ENCODE results near the gene ARMC12. TPM values are rescaled to one million over a fixed set of nuclear protein-coding genes. Genes with fewer than 3 reads are reported as not detected.

The ARMC12 gene
- total RNA-seq, 1 donor = 0.43 TPM

DNA sequence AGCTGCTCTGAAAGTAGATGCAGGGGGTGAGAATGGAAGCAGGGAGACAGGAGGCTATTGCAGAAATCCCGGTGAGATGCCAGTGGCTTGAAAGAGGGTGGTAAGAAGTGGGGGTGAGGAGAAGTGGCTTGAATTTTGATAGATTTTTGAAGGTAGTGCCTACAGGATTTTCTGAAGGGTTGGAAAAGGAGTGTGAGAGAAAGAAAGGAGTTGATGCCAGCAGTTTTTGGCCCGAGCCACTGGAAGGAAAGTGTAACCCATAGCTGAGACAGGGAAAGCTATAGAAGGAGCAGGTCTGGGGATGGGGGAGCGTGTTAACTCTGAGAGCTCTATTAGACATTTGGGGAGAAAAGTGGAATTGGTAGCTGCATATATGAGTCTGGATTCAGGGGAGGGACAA lies 9.7 kb downstream of the ARMC12 start:
- TF ChIP-seq, protein P1, sequence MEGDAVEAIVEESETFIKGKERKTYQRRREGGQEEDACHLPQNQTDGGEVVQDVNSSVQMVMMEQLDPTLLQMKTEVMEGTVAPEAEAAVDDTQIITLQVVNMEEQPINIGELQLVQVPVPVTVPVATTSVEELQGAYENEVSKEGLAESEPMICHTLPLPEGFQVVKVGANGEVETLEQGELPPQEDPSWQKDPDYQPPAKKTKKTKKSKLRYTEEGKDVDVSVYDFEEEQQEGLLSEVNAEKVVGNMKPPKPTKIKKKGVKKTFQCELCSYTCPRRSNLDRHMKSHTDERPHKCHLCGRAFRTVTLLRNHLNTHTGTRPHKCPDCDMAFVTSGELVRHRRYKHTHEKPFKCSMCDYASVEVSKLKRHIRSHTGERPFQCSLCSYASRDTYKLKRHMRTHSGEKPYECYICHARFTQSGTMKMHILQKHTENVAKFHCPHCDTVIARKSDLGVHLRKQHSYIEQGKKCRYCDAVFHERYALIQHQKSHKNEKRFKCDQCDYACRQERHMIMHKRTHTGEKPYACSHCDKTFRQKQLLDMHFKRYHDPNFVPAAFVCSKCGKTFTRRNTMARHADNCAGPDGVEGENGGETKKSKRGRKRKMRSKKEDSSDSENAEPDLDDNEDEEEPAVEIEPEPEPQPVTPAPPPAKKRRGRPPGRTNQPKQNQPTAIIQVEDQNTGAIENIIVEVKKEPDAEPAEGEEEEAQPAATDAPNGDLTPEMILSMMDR (IDR thresholded peaks at IDR 0.05; ENCODE audit: insufficient read depth, low read depth, low read length) = no peak
- no peak overlapping the region for H3K4me3 ChIP-seq (ENCODE audit: low read depth, low read length)
- DNase-seq (ENCODE audit: low read depth) = no peak

DNA sequence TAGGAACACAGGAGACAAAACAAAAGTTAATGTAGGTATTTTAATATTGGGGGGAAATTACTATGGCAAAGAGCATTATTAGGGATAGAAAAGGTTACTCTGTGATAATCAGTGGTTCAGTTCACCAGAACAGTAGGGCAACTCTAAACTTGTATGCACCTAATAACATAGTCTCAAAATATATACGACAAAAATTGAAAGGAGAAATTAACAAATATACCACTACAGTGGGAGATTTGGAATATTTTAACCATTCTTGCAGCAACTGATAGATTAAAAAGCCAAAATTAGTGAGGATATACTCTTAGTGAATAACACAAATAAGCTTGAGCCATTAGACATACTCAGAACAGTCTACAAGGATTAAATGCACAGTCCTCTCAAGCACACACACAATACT lies 11.0 kb downstream of the ARMC12 start:
- H3K4me3 ChIP-seq (ENCODE audit: low read depth, low read length) = no peak overlapping the region
- no peak for DNase-seq (ENCODE audit: low read depth)
- TF ChIP-seq, protein P1 (IDR thresholded peaks at IDR 0.05; ENCODE audit: insufficient read depth, low read depth, low read length) = no peak

DNA sequence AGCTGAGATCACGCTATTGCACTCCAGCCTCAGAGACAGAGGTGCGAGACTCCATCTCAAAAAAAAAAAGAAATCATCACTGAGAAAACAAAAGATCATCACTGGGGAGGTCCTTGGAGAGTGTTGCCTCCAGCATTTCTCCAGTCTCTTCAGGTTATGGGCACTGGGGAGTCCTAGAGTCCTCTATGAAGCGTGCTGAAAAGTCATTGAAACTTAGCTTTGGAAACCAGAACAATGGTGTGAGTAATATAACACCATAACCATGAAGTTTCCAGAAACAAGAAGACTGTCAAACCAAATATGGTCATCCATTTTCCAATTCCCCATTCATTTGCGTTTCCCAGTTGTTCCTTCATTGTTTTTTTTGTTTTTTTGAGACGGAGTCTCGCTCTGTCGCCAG lies 13.7 kb downstream of the ARMC12 start:
- no peak for DNase-seq (ENCODE audit: low read depth)
- TF ChIP-seq, protein P1 (IDR thresholded peaks at IDR 0.05; ENCODE audit: insufficient read depth, low read depth, low read length) = no peak

DNA sequence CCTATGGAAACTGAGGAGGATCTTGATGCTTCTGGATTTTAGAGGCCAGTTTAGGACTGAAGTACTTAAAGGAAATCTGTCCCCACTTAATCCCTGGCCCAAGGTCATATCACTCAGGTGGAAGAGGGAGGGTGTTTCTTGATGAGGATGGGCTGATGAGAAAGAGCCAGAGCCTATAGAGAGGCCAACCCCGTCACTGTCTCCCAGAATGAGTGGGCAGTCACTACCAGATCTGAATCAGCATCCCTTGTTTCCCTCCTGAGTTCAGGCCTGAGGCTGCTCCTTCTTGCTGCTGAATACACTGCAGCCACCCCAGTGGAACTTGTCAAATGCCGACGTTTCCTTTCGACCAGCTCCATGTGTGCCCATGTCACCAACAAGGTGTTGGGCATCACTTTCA lies 14.8 kb downstream of the ARMC12 start:
- TF ChIP-seq, protein P1 (IDR thresholded peaks at IDR 0.05; ENCODE audit: insufficient read depth, low read depth, low read length) = no peak

More for the DNA sequence above, 13.7 kb downstream of the ARMC12 start:
- no peak overlapping the region for H3K4me3 ChIP-seq (ENCODE audit: low read depth, low read length)

DNA sequence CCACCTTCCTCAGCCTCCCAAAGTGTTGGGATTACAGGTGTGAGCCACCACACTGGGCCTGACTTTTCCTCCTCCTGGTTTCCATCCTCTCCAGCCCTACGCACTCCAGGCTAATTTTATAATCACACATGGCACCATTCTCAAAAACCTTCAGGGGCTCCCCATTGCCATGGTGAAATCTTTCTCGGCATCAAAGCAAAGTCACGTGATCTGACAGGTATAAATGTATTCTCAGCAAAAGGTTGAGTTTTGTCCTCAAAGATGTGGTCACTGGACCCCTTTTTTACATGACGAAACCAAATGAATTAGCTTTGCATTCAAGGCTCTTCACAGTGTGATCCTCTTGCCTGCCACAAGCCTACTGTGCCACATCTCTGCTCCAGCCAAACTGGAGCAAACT lies 15.5 kb downstream of the ARMC12 start:
- no peak for DNase-seq (ENCODE audit: low read depth)
- TF ChIP-seq, protein P1 (IDR thresholded peaks at IDR 0.05; ENCODE audit: insufficient read depth, low read depth, low read length) = no peak

More for the DNA sequence above, 14.8 kb downstream of the ARMC12 start:
- H3K4me3 ChIP-seq (ENCODE audit: low read depth, low read length) = no peak overlapping the region
- no peak for DNase-seq (ENCODE audit: low read depth)

DNA sequence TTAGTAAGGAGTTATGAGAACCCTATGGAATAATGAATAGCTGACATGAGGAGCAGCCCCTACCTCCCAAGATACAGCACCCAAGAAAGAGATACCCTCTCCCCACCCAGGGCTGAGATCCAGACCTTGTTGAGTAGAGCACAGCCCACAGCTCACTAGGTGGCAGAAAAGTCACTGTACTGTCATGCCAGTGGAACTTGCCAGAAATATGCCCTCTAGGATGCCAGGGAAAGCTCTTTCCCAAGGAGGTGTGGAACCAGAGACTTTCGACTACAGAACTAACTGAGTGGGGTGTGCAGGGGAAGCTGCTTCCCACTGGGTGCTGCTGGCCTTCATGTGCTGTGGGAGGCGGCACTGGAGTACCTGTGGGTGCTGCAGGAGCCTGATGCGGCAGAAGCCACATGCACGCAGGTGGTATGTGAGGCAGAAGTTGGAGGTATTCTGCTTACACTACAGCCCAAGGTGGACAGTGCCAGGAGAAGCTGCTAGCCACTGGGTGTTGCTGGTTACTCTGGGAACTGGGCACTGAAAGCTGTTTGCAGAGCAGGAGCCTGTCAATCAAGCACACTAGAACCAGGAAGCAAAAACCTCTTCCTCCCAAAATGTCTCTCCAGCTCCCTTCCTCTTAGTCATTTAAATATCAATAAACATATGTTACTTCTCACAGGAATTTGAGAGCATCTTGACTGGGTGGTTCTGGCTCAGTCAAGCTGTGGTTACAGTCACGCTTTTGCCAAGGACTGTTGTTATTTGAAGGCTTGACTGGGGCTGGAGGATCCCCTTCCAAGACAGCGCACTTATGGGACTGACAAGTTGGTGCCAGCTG lies 17.8 kb downstream of the ARMC12 start:
- DNase-seq (ENCODE audit: low read depth) = no peak
- TF ChIP-seq, protein P1 (IDR thresholded peaks at IDR 0.05; ENCODE audit: insufficient read depth, low read depth, low read length) = no peak
- no peak overlapping the region for H3K4me3 ChIP-seq (ENCODE audit: low read depth, low read length)

More for the DNA sequence above, 15.5 kb downstream of the ARMC12 start:
- no peak overlapping the region for H3K4me3 ChIP-seq (ENCODE audit: low read depth, low read length)
